ENCODE results near the gene SPZ1.
"Not testable (repeated sequence)": the region's sequence is repeated elsewhere in the genome, so short reads cannot be mapped to it uniquely, and the experiment has no call there.

SPZ1 gene

DNA sequence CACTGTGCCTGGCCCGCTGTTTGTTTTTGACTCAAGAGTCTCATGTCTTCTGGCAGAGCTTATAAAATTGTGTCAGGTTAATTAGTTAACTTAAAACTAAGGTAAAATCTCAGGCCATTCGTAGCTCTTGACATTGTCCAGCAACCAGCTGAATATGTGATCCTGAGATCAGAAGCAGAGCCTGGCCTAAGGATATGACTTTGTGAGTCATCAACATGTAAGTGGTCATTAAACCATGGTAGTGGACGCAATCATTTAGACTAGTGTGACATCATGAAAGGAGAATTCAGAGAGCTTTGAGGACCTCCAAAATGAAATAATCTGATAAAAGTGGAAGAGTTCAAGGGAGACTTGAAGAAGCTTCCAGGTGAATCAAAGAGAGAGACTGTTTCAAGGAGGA lies 23.3 kb downstream of the SPZ1 start:
- POLR2A ChIA-PET, result no interaction called here

DNA sequence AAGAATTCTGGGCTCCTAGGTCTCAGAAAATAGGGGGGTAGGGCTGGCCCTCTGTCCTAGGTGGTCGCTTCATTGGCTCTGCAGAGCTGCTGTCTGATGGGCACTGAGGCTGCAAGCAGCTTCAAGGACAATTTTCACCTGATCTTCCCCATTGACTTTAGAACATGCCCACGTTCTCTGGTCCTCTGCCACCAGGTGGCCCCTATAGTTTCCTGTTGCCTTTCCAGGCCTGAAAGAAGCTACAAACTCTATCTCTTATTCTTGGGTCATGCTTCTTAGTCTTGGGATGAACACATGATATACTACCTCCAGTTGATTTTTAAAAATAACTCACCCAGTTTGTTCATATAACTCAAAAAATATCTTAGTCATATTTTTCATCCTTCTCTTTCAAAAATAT lies 26.3 kb downstream of the SPZ1 start:
- TF ChIP-seq TARDBP (IDR thresholded peaks at IDR 0.05) (no peak), FOXM1 (IDR thresholded peaks at IDR 0.05; ENCODE audit: borderline replicate concordance) (no peak), ARNT (IDR thresholded peaks at IDR 0.05) (no peak), CTBP1 (IDR thresholded peaks at IDR 0.05; ENCODE audit: borderline replicate concordance) (no peak), NFRKB (IDR thresholded peaks at IDR 0.05) (no peak), ZNF384 (IDR thresholded peaks at IDR 0.05) (no peak)
- TF ChIP-seq, protein P1, sequence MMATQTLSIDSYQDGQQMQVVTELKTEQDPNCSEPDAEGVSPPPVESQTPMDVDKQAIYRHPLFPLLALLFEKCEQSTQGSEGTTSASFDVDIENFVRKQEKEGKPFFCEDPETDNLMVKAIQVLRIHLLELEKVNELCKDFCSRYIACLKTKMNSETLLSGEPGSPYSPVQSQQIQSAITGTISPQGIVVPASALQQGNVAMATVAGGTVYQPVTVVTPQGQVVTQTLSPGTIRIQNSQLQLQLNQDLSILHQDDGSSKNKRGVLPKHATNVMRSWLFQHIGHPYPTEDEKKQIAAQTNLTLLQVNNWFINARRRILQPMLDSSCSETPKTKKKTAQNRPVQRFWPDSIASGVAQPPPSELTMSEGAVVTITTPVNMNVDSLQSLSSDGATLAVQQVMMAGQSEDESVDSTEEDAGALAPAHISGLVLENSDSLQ (IDR thresholded peaks at IDR 0.05), result no peak
- ChIA-PET CTCF (interaction anchor here (0.5 to 1.3 kb wide), 8 partner anchors 10 to 720 kb away, joined by 3 to 5 read pairs (median 3); no protein-coding TSS in a partner anchor), POLR2A (no interaction called here)
- DNase-seq (ENCODE audit: extremely low spot score), result peak; percentile 44

More for the DNA sequence above, 23.3 kb downstream of the SPZ1 start:
- no peak for TF ChIP-seq BHLHE40 (IDR thresholded peaks at IDR 0.05; ENCODE audit: borderline replicate concordance)
- TF ChIP-seq SP1 (IDR thresholded peaks at IDR 0.05), result no peak
- TF ChIP-seq FOXK2 (IDR thresholded peaks at IDR 0.05), result no peak
- no peak for TF ChIP-seq ZNF384 (IDR thresholded peaks at IDR 0.05)
- TF ChIP-seq FOXM1 (IDR thresholded peaks at IDR 0.05; ENCODE audit: borderline replicate concordance), result no peak
- TF ChIP-seq, protein P1 (IDR thresholded peaks at IDR 0.05), result no peak
- TF ChIP-seq CTBP1 (IDR thresholded peaks at IDR 0.05; ENCODE audit: borderline replicate concordance), result no peak
- no peak for TF ChIP-seq NFRKB (IDR thresholded peaks at IDR 0.05)
- no peak for TF ChIP-seq ELF4 (IDR thresholded peaks at IDR 0.05)
- no peak for TF ChIP-seq SUZ12 (IDR thresholded peaks at IDR 0.05)
- no peak for TF ChIP-seq HDGF (IDR thresholded peaks at IDR 0.05; ENCODE audit: borderline replicate concordance)
- TF ChIP-seq TARDBP (IDR thresholded peaks at IDR 0.05), result no peak
- TF ChIP-seq ARNT (IDR thresholded peaks at IDR 0.05), result no peak
- TF ChIP-seq L3MBTL2 (conservative IDR thresholded peaks at IDR 0.05), result no peak
- TF ChIP-seq LEF1 (IDR thresholded peaks at IDR 0.05; ENCODE audit: borderline replicate concordance), result no peak
- TF ChIP-seq FOXA1 (IDR thresholded peaks at IDR 0.05), result no peak
- CTCF ChIA-PET, result interaction anchor here (0.6 kb wide), 1 partner anchor 640 kb away, joined by 4 read pairs; no protein-coding TSS in a partner anchor
- no peak for DNase-seq (ENCODE audit: extremely low spot score)

- ChIA-PET CTCF (no interaction called here), POLR2A (no interaction called here)
- DNase-seq (ENCODE audit: extremely low spot score), result no peak
- no peak for TF ChIP-seq LEF1 (IDR thresholded peaks at IDR 0.05; ENCODE audit: borderline replicate concordance)
- no peak for TF ChIP-seq ZNF384 (IDR thresholded peaks at IDR 0.05)
- no peak for TF ChIP-seq ELF4 (IDR thresholded peaks at IDR 0.05)
- TF ChIP-seq FOXA1 (IDR thresholded peaks at IDR 0.05), result no peak
- no peak for TF ChIP-seq CTBP1 (IDR thresholded peaks at IDR 0.05; ENCODE audit: borderline replicate concordance)
These were observed 28.4 kb downstream of the SPZ1 start for GRCh38 chr5:80348171-80348570.

DNA sequence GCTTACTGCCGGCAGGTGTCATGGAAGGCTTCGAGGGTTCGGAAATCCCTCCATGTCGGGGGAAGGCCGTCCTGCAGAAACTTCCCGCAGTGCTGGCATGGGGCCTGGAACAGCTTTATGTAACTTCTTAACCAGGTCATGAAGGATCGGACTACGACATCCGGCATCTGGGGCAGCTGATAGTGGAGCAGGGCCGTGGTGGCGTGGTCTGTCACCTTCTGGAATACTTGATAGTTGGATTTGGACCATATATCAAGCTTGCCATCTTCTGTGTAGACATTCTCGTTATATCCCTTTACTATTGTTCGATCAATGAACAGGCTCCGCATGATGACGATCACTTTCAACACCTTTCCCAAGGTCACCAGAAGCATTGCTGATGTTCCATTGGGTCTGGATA lies 31.2 kb downstream of the SPZ1 start:
- POLR2A ChIA-PET; CTCF ChIA-PET; DNase-seq (ENCODE audit: extremely low spot score): not testable (repeated sequence)

DNA sequence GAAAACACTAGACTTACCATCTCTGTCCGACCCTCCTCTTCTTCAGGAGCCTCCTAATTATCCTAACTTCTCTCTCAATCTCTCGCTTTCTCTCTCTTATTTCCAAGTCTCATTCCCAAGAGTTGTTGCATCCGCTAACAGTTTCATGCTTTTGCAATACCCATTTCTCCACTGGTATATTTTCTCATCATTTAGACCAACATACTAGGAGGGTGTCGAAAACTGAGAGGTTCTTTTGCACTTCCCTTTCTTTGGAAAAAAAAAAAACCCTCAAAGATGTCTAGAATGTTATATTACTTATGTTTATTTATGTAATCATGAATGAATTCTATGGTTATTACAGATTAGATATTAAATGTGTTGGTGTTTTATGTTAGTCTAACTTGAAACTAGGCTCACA lies 35.9 kb downstream of the SPZ1 start:
- POLR2A ChIA-PET, result no interaction called here
- TF ChIP-seq FOXK2 (IDR thresholded peaks at IDR 0.05), result no peak
- DNase-seq (ENCODE audit: extremely low spot score), result no peak
- CTCF ChIA-PET, result no interaction called here

DNA sequence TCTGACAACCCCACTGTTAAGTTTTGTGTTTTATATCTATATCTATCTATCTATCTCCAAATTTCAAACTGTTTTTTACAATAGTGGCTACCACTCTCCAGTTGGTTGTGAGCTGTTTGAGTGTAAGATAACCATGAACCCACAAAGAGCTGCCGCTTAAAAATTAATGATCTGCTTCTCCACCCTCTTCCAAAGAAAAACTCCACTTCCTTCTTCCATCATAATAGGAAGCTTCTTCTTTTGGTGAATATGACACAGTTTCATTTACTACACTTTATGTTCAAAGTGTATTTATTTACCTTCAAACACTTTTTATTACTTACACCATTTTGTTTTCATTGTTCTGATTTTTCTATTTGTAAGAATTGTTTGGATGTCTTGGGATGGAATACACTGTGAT lies 37.9 kb downstream of the SPZ1 start:
- TF ChIP-seq LEF1 (IDR thresholded peaks at IDR 0.05; ENCODE audit: borderline replicate concordance) (no peak), ARNT (IDR thresholded peaks at IDR 0.05) (no peak), HDGF (IDR thresholded peaks at IDR 0.05; ENCODE audit: borderline replicate concordance) (no peak), TARDBP (IDR thresholded peaks at IDR 0.05) (no peak), BHLHE40 (IDR thresholded peaks at IDR 0.05; ENCODE audit: borderline replicate concordance) (no peak), ELF4 (IDR thresholded peaks at IDR 0.05) (no peak), SUZ12 (IDR thresholded peaks at IDR 0.05) (no peak), SP1 (IDR thresholded peaks at IDR 0.05) (no peak)
- TF ChIP-seq, protein P1 (IDR thresholded peaks at IDR 0.05), result no peak
- ChIA-PET POLR2A (no interaction called here), CTCF (interaction anchor here (0.6 kb wide), 1 partner anchor 271 kb away, joined by 4 read pairs; no protein-coding TSS in a partner anchor)
- DNase-seq (ENCODE audit: extremely low spot score), result no peak

DNA sequence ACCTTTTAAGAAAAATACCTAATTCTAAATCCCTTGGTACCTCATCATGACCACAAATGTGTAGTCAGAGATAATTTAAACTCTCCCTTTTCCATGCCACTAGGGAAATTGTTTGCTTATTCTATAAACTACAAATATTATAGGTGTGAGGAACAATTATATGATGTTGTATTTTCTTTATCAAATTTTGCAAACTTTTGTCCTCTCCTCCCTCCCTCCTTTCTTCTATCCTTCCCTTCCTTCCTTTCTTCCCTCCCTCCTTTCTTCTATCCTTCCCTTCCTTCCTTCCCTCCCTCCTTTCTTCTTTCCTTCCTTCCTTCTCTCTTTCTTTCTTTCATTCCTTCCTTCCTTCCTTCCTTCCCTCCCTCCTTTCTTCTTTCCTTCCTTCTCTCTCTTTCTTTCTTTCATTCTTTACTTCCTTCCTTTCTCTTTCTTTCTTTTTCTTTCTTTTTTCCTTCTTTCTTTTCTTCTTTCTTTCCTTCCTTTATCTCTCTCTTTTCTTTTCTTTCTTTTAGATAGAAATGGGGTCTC lies 41.2 kb downstream of the SPZ1 start:
- TF ChIP-seq TARDBP (IDR thresholded peaks at IDR 0.05) (no peak), BHLHE40 (IDR thresholded peaks at IDR 0.05; ENCODE audit: borderline replicate concordance) (no peak), FOXK2 (IDR thresholded peaks at IDR 0.05) (no peak), FOXM1 (IDR thresholded peaks at IDR 0.05; ENCODE audit: borderline replicate concordance) (no peak), SP1 (IDR thresholded peaks at IDR 0.05) (no peak), HDGF (IDR thresholded peaks at IDR 0.05; ENCODE audit: borderline replicate concordance) (no peak)
- TF ChIP-seq, protein P1 (IDR thresholded peaks at IDR 0.05), result no peak
- ChIA-PET CTCF (no interaction called here), POLR2A (no interaction called here)
- DNase-seq (ENCODE audit: extremely low spot score), result no peak
